Measurements from ENCODE around the gene BCL3. TPM values are rescaled to one million over a fixed set of nuclear protein-coding genes. Genes with fewer than 3 reads are reported as not detected.
A peak's percentile ranks its signal among the peaks of the same experiment; 100 is the strongest.

Gene BCL3
- total and polyA plus RNA-seq, 2 of the 13 experiments (the other 11 are each of a cell fraction or from before 2014, with no cell fraction given): 2.3 to 4.0 TPM

GRCh38 chr19:44758596-44758995 is 10.1 kb downstream of the BCL3 start:
- Histone ChIP-seq H3K79me2 (ENCODE audit: insufficient read depth, low read length) (no peaks in the 10 kb centered on the region), H3K4me2 (ENCODE audit: low read depth, low read length) (no peak overlapping the region), H3K27ac (ENCODE audit: extremely low read length, insufficient read depth, low read length) (no peak overlapping the region), H3K4me3 (replicated peaks in 1 of 3; ENCODE audit: insufficient read depth in 1 of 3, low read depth in 2 of 3, low read length in 3 of 3) (no peak overlapping the region), H3K9me3 (ENCODE audit: low read length) (no peaks in the 10 kb centered on the region), H3K4me1 (ENCODE audit: insufficient read depth, low read length) (peaks cover 31% of the 10 kb centered on the region), H2AFZ (ENCODE audit: low read length) (no peak overlapping the region), H4K20me1 (ENCODE audit: insufficient read depth, low read length) (no peaks in the 10 kb centered on the region), H3K27me3 (ENCODE audit: control insufficient read depth in 1 of 2, insufficient read depth in 2 of 2, low read length in 2 of 2) (no peaks in the 10 kb centered on the region), H3K36me3 (replicated peaks in 1 of 2; ENCODE audit: control insufficient read depth in 1 of 2, insufficient read depth in 2 of 2, low read length in 2 of 2) (peaks cover 11 to 20% of the 10 kb centered on the region in 2 experiments; a peak in 4 of 5 replicates), H3K9ac (ENCODE audit: insufficient read depth, low read depth, low read length) (no peak overlapping the region)
- intact Hi-C loops (cut with micrococcal nuclease; ENCODE audit: unreplicated experiment) (no loop called here), in situ Hi-C loops (cut with HindIII; ENCODE audit: extremely low pct_ligation_motif_present, low pct_unique_long_range_greater_than_20kb) (loop anchor here (5.0 kb wide), 1 partner anchor 36 kb away; no protein-coding TSS in a partner anchor)
- 98% methylated on average over 5 of the region's 9 CpGs for WGBS (ENCODE audit: low lambda C conversion rate)
- DNase-seq (ENCODE audit: low spot score) (no peak), FAIRE-seq (no peak), ATAC-seq (no peak; the same call in 2 of the 3 replicates)
- ChIA-PET POLR2A (interaction anchor here (0.6 kb wide), 1 partner anchor 34 kb away, joined by 3 read pairs; no protein-coding TSS in a partner anchor), CTCF (ENCODE audit: low intra/inter-chr PET ratio, low total read pairs) (no interaction called here)
- BruUV-seq (replicated peaks): no TSS peak
- peak; percentile 64; the same call in 1 of the 2 replicates for TF ChIP-seq ZBTB33 (CRISPR knock-in tag; IDR thresholded peaks at IDR 0.05)
- peak; percentile 96 for TF ChIP-seq ZSCAN22 (CRISPR knock-in tag; IDR thresholded peaks at IDR 0.05)
- TF ChIP-seq ZNF318 (CRISPR knock-in tag; IDR thresholded peaks at IDR 0.05): no peak
- no peak for TF ChIP-seq PITX1 (CRISPR knock-in tag; IDR thresholded peaks at IDR 0.05)
